Panc1 (cell line): ENCODE data around the gene CD207. TPM values are rescaled to one million over a fixed set of nuclear protein-coding genes. Genes with fewer than 3 reads are reported as not detected.

Experiments used
- ATAC-seq: fragments of 200-7000 bp; cut with Tn5 transposase; 2 replicates; pipeline ENCODE4 v1.9.1; 2020; ENCODE audit warnings: mild to moderate bottlenecking, moderate library complexity
- BruUV-seq: library from RNA; stranded (reverse); fragments of 400-500 nt; replicated peaks from 2 replicates; lab custom pipeline; 2021; lab: Mats Ljungman, UMichigan
- CTCF ChIA-PET: fragments of 300-600 bp; sonication (Branson Sonifier 250); formaldehyde crosslinking; loops from one replicate; lab custom pipeline; 2022; ENCODE audit warnings: antibody characterized with exemption; lab: Charles Lee
- POLR2A ChIA-PET: fragments of 300-600 bp; sonication (Branson Sonifier 250); formaldehyde crosslinking; loops from one replicate; lab custom pipeline; 2022; ENCODE audit warnings: antibody characterized with exemption; lab: Charles Lee
- DNase-seq: peaks from one replicate; pipeline ENCODE4 v3.0.0-alpha.2; 2010; ENCODE audit warnings: low read depth, low spot score
- H3K27ac ChIP-seq: 2 replicates; pipeline ENCODE4 v1.5.1; 2011; ENCODE audit warnings: mild to moderate bottlenecking, low read length, inconsistent platforms
- H3K27me3 ChIP-seq: fragments of 200-500 bp; sonication (Bioruptor generic); 2 replicates; pipeline ENCODE4 v1.6.0; 2014; ENCODE audit warnings: low read length, inconsistent platforms; ENCODE audit not compliant: control insufficient read depth, insufficient read depth
- H3K36me3 ChIP-seq: fragments of 200-500 bp; sonication (Bioruptor generic); 2 replicates; pipeline ENCODE4 v1.5.1; 2014; ENCODE audit warnings: inconsistent platforms, mild to moderate bottlenecking, low read length, moderate library complexity; ENCODE audit not compliant: control insufficient read depth, insufficient read depth
- H3K4me1 ChIP-seq: 2 replicates; pipeline ENCODE4 v1.5.1; 2011; ENCODE audit warnings: inconsistent platforms, mild to moderate bottlenecking, low read length, moderate library complexity; ENCODE audit not compliant: control insufficient read depth, insufficient read depth
- H3K4me3 ChIP-seq, 2 experiments: 2 replicates each; pipeline ENCODE4 v1.5.1; 2011 to 2012; ENCODE audit warnings: low read depth in 2 of 2, low read length in 2 of 2, mild to moderate bottlenecking in 2 of 2, inconsistent platforms in 1 of 2, moderate library complexity in 1 of 2
- H3K9me3 ChIP-seq: fragments of 200-500 bp; sonication (Bioruptor generic); 2 replicates; pipeline ENCODE4 v1.5.1; 2014; ENCODE audit warnings: low read depth, mild to moderate bottlenecking, inconsistent platforms, low read length, moderate library complexity; ENCODE audit not compliant: control insufficient read depth, insufficient read depth
- CTCF ChIP-seq: fragments of 450-650 bp; IDR thresholded peaks from 2 replicates; pipeline ENCODE4 v1.5.1; 2017; ENCODE audit warnings: mild to moderate bottlenecking
- POLR2AphosphoS5 ChIP-seq: IDR thresholded peaks from 2 replicates; pipeline ENCODE4 v1.6.1; 2012; ENCODE audit warnings: mild to moderate bottlenecking, low read depth, low read length, moderate library complexity
- REST ChIP-seq, 2 experiments: IDR thresholded peaks; 2 replicates each; pipeline ENCODE4 v1.6.1; 2011 to 2012; ENCODE audit warnings: low read depth in 2 of 2, control low read depth in 1 of 2, low read length in 1 of 2, mild to moderate bottlenecking in 1 of 2, moderate library complexity in 1 of 2; ENCODE audit not compliant: insufficient read depth in 1 of 2
- SIN3A ChIP-seq: IDR thresholded peaks from 2 replicates; pipeline ENCODE4 v1.6.1; 2012; ENCODE audit warnings: low read depth, mild to moderate bottlenecking, low read length, moderate library complexity, borderline replicate concordance; ENCODE audit not compliant: insufficient read depth
- TCF7L2 ChIP-seq: IDR thresholded peaks from 2 replicates; pipeline ENCODE4 v1.6.1; 2011; ENCODE audit warnings: mild to moderate bottlenecking, low read depth, low read length, inconsistent platforms
- in situ Hi-C: cut with HindIII; loops from 2 replicates; pipeline ENCODE4 v1.10.0; 2016; ENCODE audit warnings: low sequenced_read_pairs, low pct_unique_long_range_greater_than_20kb
- intact Hi-C: fragments of 100-400 bp; cut with micrococcal nuclease; formaldehyde crosslinking; loops from one replicate; pipeline ENCODE4 v1.10.0; 2022; ENCODE audit not compliant: unreplicated experiment
- total RNA-seq: library from RNA; stranded (reverse); gene quantifications from one replicate; pipeline ENCODE4 v1.2.1, GENCODE V29; 2021; ENCODE audit not compliant: unreplicated experiment

CD207 gene
- total RNA-seq, 1 experiment from 2014 or later: not detected

- POLR2A ChIA-PET: no interaction called here
- peaks cover 3% of the 10 kb centered on the region; the same call in 1 of the 2 replicates for H3K27me3 ChIP-seq
- no TSS peak for BruUV-seq
- H3K36me3 ChIP-seq: no peaks in the 10 kb centered on the region
- no peaks in the 10 kb centered on the region for H3K9me3 ChIP-seq
- TF ChIP-seq SIN3A: no peak
- TF ChIP-seq POLR2AphosphoS5: no peak
- no peak for TF ChIP-seq CTCF
- TF ChIP-seq TCF7L2: no peak
- no peak for TF ChIP-seq REST (IDR thresholded peaks at IDR 0.05; ENCODE audit: insufficient read depth in 1 of 2, low read depth in 2 of 2, low read length in 1 of 2)
- DNase-seq: no peak
- CTCF ChIA-PET: no interaction called here
- no peaks in the 10 kb centered on the region for H3K4me1 ChIP-seq
- H3K4me3 ChIP-seq: no peak overlapping the region
- no peak overlapping the region for H3K27ac ChIP-seq
- ATAC-seq: no peak
- intact Hi-C loops (no loop called here), in situ Hi-C loops (no loop called here)
These were observed 8.8 kb downstream of the CD207 start for GRCh38 chr2:70826696-70827350.

- intact Hi-C loops: no loop called here
- CTCF ChIA-PET: interaction anchor here (0.7 kb wide), 1 partner anchor 519 kb away, joined by 5 read pairs; no protein-coding TSS in a partner anchor
- no peak for ATAC-seq
These were observed 12.4 kb downstream of the CD207 start for GRCh38 chr2:70823249-70823648.

More at GRCh38 chr2:70823249-70823648, 12.4 kb downstream of the CD207 start:
- no TSS peak for BruUV-seq
- Histone ChIP-seq H3K27me3 (peaks cover 6% of the 10 kb centered on the region), H3K9me3 (no peaks in the 10 kb centered on the region), H3K4me1 (no peaks in the 10 kb centered on the region), H3K27ac (no peak overlapping the region), H3K36me3 (no peaks in the 10 kb centered on the region), H3K4me3 (no peak overlapping the region)
- POLR2A ChIA-PET: no interaction called here
- no peak for DNase-seq
- TF ChIP-seq CTCF (no peak), SIN3A (no peak), POLR2AphosphoS5 (no peak), TCF7L2 (no peak), REST (IDR thresholded peaks at IDR 0.05; ENCODE audit: insufficient read depth in 1 of 2, low read depth in 2 of 2, low read length in 1 of 2) (no peak)
- in situ Hi-C loops: no loop called here
